Right kidney (tissue), 9 donors: Measurements from ENCODE around the gene URM1.
"Not testable (repeated sequence)": the region's sequence is repeated elsewhere in the genome, so short reads cannot be mapped to it uniquely, and the experiment has no call there.

ENCODE experiments used
- DNase-seq: peaks from one replicate; pipeline ENCODE4 v3.0.0-alpha.2; 2016
- long read RNA-seq, 8 donors: transcript quantifications; one replicate each; lab custom pipeline, GENCODE V29; 2026

URM1 gene
- long read RNA-seq, donor 1, transcript URM1-203 (5 exons, 2,650 nt), result major isoform, 43 of 48 reads
- long read RNA-seq, donor 1, partial matches to known transcripts, result 0 of 48 reads
- long read RNA-seq, donor 1, other reads (novel, unspliced or antisense), result 0 of 48 reads
- long read RNA-seq, donor 2, transcript URM1-203 (5 exons, 2,650 nt), result major isoform, 19 of 24 reads
- long read RNA-seq, donor 2, partial matches to known transcripts, result 0 of 24 reads
- long read RNA-seq, donor 2, other reads (novel, unspliced or antisense), result 0 of 24 reads
- long read RNA-seq, donor 3, transcript URM1-203 (5 exons, 2,650 nt), result major isoform, 10 of 15 reads
- long read RNA-seq, donor 3, partial matches to known transcripts, result 0 of 15 reads
- long read RNA-seq, donor 3, other reads (novel, unspliced or antisense), result 0 of 15 reads
- long read RNA-seq, donor 4, transcript URM1-203 (5 exons, 2,650 nt), result major isoform, 17 of 22 reads
- long read RNA-seq, donor 4, partial matches to known transcripts, result 0 of 22 reads
- long read RNA-seq, donor 4, other reads (novel, unspliced or antisense), result 0 of 22 reads
- long read RNA-seq, donor 5, transcript URM1-203 (5 exons, 2,650 nt), result major isoform, 27 of 86 reads
- long read RNA-seq, donor 5, partial matches to known transcripts, result 54 of 86 reads
- long read RNA-seq, donor 5, other reads (novel, unspliced or antisense), result 0 of 86 reads
- long read RNA-seq, donor 6, transcript URM1-203 (5 exons, 2,650 nt), result major isoform, 23 of 23 reads
- long read RNA-seq, donor 6, partial matches to known transcripts, result 0 of 23 reads
- long read RNA-seq, donor 6, other reads (novel, unspliced or antisense), result 0 of 23 reads
- long read RNA-seq, donor 7, transcript URM1-203 (5 exons, 2,650 nt), result major isoform, 27 of 35 reads
- long read RNA-seq, donor 7, partial matches to known transcripts, result 0 of 35 reads
- long read RNA-seq, donor 7, other reads (novel, unspliced or antisense), result 0 of 35 reads
- long read RNA-seq, donor 8, transcript URM1-203 (5 exons, 2,650 nt), result major isoform, 43 of 47 reads
- long read RNA-seq, donor 8, partial matches to known transcripts, result 0 of 47 reads
- long read RNA-seq, donor 8, other reads (novel, unspliced or antisense), result 0 of 47 reads

DNA sequence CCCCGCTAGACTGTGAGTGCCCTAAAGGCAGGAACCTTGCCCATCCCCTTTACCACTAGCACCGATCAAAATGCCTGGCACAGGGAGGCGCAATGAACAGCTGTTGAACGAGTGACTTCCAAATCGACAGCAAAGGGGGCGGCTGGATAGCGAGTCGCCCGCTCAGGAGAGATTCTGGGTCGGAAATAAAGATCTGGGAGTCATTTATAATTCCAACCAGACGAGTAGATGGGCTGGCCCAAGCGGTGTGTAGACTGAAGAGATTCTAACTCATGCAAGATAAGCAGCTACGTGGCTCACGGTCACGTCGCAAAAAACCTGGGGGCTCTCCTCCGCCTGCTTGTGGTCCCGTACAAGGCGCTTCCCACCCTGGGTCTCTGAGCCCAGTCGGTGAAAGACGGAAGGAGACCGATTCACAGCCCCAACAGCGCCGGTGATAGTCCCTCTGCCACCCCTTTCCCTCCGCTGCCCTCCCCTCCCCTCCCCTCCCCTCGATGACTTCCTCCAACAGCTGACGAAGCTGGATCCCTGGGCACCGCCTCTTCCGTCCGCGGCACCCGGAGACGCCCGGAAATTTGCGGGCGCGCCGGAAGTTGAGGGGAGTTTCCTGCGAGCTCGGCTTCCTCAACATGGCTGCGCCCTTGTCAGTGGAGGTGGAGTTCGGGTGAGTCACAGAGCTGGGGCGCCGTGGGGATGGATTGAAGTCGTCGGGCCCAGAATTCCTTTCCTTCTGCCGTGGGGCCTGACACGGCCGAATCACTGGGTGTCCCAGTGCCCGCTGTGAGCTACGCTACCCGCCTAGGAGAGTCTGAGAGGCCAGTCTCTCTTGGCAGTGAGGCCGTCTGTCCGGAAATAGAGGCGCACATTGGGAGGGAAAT lies at the start of gene URM1:
TSS of gene URM1 (plus strand) at position 623 of the 878 bp plus-strand sequence. CDS start at position 630, 7 bp downstream.
- DNase-seq, result peak; percentile 84

DNA sequence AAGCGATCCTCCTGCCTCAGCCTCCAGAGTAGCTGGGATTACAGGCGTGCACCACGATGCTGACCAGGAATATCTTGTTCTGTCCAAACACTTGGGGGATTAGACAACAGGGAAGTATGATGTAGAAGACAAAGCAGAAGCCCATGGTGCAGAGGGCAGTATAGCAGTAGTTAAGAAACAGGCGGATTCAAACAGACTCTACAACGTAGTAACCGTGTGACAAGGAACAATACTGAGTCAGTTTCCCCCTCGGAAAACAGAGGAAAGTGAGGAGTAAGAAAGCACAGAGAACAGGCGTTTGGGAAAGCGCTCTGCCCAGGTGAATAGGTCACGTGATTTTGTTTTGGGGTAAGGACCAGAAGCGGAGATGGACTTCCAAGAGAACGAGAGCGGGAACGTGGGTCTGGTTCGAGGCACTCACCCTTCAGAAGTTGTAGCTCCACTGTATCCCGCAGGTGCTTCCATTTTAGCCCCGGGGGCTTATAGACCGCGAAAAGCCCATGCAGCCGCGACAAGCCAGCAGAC lies 49.2 kb upstream of the URM1 start:
- DNase-seq, result no peak

DNA sequence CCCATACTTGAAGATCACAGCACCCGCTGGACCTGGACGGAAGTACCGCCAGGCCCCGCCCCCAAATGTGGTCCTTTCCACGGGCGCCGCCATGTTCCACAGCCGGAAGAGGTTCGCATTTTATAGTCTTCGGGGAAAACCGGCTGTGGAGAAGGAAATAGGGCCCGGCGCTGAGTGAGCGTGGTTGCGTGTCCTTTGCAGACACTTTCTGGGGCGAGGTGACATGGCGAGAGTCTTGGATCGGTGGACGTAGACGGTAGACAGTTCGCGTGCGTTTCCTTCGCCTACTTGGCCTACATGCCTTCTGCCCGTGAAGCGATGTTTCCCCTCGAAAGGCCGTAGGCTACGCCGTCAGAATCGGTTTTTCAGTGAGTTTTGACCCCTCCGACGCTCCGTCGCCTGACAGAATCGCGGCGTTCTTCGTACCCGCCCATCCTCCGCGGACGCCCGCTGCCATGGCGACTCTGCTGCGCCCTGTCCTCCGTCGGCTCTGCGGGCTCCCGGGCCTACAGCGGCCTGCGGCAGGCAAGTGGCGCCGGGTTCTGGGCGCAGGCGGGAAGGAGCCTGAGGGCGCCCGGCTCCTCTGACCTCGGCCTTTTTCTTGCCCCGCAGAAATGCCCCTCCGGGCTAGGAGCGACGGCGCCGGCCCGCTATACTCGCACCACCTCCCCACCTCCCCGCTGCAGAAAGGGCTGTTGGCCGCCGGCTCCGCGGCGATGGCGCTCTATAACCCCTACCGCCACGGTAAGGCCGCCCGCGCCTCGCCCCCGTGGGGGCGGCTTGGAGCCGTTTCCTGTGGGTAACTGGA lies 48.6 kb upstream of the URM1 start, which contains the start of the genes COQ4 and TRUB2:
TSS of gene COQ4 (plus strand) at position 436 of the 808 bp plus-strand sequence. CDS start at position 456, 20 bp downstream.
TSS of gene TRUB2 (minus strand) at position 44 of the 808 bp plus-strand sequence. CDS start at position 5, 39 bp downstream.
- peak; percentile 98 for DNase-seq

DNA sequence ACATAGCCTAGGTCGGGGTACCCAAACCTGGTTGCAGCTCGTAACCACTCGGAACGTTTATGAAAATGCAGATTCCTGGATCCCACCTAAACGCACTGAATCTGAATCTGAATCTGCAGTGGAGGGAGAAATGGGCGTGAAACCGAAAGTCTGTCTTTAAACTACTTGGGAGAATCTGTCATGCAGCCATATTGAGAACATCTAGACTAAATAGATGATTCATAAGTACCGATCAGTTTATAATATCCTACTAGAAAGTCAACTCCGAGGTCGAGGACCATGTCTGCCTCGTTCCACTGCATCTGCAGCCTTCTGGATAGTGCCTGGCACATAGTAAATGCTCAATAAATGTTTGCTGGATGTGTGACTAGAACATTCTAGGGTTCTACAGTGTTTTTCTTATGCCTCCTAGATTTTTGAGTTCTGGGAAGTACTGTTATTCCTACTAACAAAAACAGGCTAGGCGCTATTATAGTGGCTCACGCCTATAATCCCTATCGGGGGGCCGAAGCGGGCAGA lies 47.9 kb upstream of the URM1 start:
- DNase-seq, result no peak

DNA sequence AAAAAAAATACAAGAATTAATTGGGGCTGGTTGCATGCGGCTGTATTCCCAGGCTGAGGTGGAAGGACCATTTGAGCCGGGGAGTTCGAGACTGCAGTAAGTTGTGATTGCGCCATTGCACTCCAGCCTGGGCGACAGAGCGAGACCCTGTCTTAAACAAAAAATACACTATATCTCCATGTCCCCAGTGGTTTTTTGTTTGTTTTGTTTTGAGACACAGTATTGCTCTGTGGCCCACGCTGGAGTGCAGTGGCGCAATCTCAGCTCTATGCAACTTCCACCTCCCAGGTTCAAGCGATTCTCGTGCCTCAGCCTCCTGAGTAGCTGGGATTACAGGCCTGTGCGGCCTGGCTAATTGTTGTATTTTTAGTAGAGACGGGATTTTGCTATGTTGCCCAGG lies 47.4 kb upstream of the URM1 start:
- DNase-seq, result no peak

DNA sequence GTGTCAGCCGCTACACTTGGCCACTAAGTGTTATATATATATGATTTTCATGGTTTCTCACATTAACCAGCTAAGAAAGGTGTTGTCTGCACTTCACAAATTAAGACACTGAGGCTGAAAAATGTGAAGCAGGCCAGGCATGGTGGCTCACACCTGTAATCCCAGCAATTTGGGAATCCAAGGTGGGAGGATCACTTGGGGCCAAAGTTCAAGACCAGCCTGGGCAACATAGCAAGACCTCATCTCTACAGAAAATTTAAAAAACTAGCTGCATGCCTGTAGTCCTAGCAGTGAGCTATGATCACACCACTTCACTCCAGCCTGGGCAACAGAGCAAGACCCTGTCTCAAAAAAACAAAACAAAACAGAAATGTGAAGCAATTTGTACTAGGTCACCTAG lies 46.8 kb upstream of the URM1 start:
- DNase-seq, result no peak

DNA sequence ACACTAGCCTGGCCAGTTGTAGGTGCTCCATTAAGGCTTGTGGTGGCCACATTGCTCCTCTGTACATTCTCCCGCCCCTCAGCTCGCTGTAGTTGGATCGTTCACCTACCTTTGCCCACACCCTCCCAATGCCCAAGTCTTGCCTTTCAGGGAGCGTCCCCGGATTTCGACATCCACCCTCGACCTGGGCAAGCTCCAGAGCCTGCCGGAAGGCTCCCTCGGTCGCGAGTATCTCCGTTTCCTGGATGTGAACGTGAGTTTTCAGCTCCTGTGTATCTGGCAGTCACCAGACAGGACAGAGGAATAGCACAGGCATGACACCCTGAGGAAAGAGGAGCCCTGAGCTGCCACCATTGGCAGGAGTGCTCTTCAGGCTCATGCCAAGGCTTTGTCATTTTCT lies 45.5 kb upstream of the URM1 start:
- no peak for DNase-seq

DNA sequence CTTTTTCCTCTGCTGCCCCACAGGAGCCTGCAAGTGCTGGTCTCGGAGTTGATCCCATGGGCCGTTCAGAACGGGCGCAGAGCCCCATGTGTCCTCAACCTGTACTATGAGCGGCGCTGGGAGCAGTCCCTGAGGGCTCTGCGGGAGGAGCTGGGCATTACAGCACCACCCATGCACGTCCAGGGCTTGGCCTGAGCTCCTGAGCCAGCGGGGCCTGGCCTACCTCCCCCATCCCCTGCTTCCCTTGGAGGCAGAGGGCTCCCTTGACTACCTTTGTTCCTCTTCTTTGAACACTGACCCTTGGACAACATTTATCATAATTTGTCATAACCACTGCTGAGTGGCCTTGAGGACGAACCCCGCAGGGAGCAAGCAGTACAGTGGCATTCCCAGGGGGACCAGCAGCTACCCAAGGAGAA lies 37.7 kb upstream of the URM1 start:
- no peak for DNase-seq

DNA sequence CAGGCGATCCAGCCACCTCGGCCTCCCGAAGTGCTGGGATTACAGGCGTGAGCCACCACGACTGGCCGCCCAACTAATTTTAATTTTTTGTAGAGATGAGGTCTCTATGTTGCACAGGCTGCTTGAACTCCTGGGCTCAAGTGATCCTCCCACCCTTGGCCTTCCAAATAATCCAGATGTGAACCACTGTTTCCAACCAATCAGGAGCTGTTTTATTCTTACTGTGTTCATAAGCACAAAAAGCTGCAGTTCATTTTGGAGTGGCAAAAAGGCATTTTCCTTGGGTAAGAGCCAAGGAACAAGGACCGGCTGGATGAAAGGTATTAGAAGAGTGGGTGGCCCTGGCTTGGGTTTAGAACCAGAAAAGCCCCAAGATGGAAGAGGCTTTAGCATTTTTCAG lies 36.0 kb upstream of the URM1 start:
- no peak for DNase-seq

DNA sequence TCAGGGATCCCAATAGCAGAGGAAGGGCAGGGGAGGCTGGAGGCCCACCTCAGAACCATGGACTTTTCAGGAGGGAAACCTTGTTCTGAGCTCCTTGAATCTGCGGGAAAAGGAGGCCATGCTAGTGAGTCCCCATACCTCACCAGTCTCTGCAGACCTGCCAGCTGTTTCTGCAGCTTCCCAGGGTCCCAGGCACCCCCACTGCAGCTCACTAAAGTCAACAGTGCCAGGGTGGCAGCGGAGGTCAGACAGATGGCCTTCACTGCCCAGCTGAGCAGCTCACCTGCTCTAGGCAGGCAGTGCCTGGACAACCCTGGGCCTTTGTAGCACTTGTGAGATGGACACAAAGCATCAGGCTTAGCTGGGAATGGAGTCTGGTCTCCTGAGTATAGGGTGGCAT lies 35.3 kb upstream of the URM1 start:
- DNase-seq, result no peak

DNA sequence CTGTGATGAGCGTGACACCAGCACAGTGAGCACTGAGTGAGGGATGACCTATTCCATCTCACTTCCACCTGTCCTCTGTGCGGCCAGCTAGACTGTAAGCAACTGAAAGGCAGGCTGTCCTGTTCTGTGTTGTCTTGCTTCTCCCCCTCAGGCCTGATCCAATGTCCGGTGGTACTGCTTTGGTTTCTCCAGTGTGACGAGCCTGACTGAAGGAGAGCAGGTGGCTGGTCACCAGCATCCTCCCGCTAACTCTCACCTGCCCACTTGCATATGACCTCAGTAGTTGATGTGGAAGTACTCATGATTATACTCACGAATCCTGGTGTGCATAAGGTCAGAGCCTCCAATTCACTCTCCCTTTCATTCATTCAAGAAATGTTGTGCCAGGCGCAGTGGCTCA lies 33.2 kb upstream of the URM1 start:
- no peak for DNase-seq

DNA sequence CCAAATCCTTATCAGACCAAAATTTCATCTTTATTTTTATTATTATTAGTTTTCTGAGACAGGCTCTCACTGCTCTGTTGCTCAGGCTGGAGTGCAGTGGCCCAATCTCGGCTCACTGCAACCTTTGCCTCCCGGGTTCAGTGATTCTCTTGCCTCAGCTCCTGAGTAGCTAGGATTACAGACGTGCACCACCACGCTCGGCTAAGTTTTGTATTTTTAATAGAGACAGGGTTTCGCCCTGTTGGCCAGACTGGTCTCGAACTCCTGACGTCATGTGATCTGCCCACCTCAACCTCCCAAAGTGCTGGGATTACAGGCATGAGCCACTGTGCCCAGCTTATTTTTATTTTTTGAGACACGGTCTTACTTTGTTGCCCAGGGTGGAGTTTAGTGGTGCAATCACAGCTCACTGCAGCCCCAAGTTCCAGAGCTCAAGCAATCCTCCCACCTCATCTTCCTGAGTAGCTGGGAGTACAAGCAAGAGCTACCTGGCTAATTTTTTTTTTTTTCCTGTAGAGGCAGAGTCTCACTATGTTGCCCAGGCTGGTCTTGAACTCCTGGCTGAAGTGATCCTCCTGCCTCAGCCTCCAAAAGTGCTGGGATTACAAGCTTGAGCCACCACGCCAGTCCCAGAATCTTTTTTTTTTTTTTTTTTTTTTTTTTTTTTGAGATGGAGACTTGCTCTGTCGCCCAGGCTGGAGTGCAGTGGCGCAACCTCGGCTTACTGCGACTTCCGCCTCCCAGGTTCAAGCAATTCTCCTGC lies 32.1 kb upstream of the URM1 start:
- not testable (repeated sequence) for DNase-seq

DNA sequence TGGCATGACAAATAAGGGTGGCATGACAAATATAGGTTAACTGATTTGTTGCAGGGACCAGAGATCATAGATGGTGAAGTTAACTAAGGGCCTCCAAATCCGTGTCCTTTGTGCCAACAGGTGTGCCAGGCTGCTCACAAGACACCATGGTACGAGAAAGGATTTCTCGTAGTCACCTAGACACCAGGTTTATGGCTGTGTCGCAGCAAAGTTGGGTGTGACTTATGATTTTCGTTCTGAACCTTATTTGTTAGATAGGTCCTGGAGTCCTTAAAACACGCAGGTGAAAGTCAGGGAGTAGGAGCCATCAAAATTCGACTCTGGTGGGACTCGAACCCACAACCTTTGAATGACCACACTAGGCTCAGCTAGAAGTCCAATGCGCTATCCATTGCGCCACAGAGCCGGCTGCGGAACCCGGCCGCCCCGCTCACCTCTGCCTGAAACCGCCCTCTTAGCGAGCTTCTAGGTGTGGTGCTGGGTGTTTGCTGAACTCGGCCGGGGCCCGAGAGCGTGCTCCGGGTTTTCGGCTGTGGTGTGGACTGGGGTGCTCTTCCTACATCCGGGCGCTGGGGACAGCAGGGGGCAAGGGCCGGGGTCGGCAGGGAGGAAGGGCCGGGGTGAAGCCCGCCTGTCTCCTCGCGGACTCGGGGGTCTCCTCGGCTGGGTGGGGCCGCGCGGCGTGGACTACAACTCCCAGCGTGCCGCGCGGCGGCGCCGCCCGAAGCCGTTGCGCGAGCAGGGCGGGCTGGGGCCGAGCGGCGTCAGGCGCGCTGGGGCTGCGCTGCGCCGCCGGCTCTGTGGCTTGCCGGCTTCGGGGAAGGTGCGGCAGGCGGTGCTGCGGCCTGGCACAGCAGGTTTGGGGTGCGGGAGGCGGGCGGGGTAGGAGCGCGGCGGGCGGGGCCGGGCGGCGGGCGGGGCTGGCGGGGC lies 31.1 kb upstream of the URM1 start, which contains the start of gene SLC27A4:
TSS of gene SLC27A4 (plus strand) at position 767 of the 930 bp plus-strand sequence. CDS start 2,606 bp downstream, outside the sequence.
- peak; percentile 82 for DNase-seq

DNA sequence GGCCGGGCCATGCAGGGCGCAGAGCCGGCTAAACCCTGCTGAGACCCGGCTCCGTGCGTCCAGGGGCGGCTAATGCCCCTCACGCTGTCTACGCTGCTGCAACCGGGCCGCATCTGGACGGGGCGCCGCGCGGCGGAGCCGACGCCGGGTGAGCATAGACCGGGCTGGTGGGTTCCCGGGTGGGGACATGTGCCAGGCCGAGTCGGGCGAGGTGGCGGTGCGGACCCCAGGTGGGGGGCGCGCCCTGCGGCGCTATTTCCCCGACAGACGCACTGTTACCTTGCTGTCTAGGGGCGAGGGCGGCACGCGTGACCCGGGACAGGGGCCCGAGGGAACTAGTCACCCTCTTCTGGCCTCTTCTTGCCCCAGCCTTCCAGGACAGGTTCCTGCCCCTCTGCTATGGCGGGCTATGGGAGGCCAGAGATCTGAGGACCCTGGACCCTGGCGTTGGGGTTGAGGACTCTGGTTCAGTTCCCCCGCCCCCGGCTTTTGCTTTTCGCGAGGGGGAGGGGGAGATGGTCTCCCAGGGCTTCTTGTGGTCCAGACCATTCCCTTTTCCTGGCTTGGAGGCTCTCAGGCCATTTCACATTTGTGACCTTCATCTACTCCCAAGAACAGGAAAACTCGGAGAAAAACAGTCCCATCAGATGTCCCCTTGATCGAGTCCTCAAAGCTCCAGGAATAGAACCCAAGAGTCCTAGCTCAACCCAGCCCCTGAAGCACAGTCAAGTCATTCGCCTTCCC lies 30.3 kb upstream of the URM1 start:
- DNase-seq, result peak; percentile 58

DNA sequence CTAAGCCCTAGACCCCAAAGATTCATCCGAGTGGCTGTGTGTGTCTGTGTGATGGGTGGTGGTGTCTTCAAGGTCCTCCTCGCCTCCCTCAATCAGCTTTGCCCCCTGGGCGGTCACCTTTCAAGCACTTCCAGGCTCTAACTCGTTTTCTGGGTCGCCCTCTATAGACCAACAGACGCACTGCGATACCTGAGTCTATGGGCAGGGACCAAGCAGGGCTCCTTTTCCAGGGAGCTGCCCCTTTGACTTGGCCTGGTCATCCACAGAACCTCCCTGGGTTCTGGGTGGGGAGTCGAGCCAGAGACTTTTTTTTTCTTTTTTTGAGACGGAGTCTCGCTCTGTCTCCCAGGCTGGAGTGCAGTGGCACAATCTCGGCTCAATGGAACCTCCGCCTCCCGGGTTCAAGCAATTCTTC lies 29.7 kb upstream of the URM1 start:
- DNase-seq, result peak; percentile 58

DNA sequence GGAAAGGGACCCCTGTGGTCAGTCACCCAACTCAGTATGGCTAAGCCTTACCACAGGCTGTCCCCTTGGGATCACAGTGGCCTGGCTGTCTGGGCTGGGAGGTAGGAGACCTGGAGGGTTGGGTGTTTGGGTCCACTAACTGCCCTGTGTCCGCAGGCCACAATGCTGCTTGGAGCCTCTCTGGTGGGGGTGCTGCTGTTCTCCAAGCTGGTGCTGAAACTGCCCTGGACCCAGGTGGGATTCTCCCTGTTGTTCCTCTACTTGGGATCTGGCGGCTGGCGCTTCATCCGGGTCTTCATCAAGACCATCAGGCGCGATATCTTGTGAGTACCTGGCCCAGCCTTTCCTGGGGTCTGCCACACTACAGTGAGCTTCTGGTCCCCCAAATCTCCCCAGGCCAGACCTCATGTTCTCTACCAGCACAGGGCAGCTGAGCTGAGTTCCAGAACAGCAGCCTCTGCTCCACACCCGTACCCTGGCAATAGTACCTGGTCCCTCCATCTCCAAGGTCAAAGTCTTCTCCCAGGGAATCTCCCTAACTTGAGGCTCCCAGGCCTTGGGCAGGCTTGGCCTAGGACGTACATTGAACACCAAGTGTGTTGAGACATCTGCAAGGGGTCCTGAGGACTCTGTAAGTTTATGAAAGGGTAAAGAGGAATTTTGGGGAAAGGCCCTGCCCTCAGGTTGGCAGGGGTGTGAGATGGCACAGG lies 28.0 kb upstream of the URM1 start:
- DNase-seq, result no peak

DNA sequence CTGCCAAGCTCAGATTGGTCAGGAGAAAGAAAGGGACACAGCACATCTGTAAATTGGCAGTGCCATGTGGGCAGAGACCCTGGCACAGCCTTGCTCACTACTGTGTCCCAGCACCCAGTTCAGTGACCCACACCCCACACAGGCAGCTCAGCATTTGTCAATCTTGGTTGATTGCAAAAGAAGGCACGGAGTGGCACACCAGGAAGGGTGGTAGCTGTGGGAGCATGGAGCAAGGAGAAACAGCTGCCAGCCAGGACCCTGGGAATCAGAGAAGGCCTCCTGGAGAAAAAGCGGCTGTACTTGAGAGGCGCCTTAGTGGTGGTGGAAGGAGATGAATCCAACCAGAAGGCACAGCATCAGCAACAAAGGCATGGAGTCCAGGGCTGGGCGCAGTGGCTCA lies 27.3 kb upstream of the URM1 start:
- DNase-seq, result no peak
